ENCODE measurements around the gene CCR5.

- TF ChIP-seq CTCF (IDR thresholded peaks at IDR 0.05) (no peak), EZH2phosphoT487 (IDR thresholded peaks at IDR 0.05) (no peak)
These were observed 10.9 kb downstream of the CCR5 start for GRCh38 chr3:46381625-46382024.
